ENCODE data around the gene TSPAN5. TPM values are rescaled to one million over a fixed set of nuclear protein-coding genes. Genes with fewer than 3 reads are reported as not detected.
A peak's percentile ranks its signal among the peaks of the same experiment; 100 is the strongest.

The TSPAN5 gene
- total and polyA plus RNA-seq, 8 donors = 1.6 to 90.2 (median 8.5) TPM

DNA sequence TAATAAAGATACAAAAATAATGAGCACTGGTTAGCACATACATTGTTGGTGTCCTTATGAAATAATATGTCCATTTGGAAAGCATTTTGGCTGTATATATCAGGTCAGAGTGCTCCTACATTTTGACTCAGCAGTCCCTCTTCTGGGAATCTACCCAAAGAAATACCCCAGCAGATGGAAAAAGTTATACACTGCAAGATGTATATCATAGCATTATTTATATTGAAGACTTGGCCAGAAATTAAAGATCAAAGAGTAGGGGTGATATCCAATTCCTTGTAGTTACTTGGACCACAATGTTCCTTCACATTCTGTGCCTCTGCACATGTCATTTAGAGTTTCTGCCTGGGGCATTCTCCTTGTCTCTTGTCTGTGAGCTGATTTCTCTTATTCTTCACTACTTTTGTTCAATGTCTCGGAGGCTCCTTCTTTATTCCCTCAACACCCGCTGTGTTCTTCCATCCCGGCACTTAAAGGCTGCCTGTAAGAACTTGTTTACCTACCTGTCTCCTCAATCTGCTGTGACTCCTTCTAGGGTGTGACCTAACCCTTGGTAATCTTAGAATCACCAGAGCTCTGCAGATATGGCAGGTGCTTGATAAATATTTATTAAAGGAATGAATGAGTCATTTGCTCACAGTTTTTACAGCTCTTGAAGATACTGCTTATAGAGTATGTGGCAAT, 3.1 kb upstream of the TSPAN5 start:
- Histone ChIP-seq H3K9me3 (no peaks in the 10 kb centered on the region), H3K4me3 (no peak overlapping the region), H3K27ac (peak overlapping the region in 2 of 5 donors; percentile 22 to 38), H3K4me1 (peaks cover 19 to 64% (median 44%) of the 10 kb centered on the region in 4 donors), H3K36me3 (no peaks in the 10 kb centered on the region), H3K27me3 (peaks cover 0 to 10% (median 0%) of the 10 kb centered on the region in 3 donors)
- TF ChIP-seq POLR2AphosphoS5 (IDR thresholded peaks at IDR 0.05) (peak in 2 of 3 donors; percentile 61 to 87), EP300 (IDR thresholded peaks at IDR 0.05) (no peak)
- intact Hi-C loops (cut with DNase I; ENCODE audit: low total_unique reads) = no loop called here
- peak in 1 of 2 donors; percentile 63 for DNase-seq
- 27 to 45% (median 40%) methylated on average over 3 of the region's 3 CpGs for WGBS, 5 donors

DNA sequence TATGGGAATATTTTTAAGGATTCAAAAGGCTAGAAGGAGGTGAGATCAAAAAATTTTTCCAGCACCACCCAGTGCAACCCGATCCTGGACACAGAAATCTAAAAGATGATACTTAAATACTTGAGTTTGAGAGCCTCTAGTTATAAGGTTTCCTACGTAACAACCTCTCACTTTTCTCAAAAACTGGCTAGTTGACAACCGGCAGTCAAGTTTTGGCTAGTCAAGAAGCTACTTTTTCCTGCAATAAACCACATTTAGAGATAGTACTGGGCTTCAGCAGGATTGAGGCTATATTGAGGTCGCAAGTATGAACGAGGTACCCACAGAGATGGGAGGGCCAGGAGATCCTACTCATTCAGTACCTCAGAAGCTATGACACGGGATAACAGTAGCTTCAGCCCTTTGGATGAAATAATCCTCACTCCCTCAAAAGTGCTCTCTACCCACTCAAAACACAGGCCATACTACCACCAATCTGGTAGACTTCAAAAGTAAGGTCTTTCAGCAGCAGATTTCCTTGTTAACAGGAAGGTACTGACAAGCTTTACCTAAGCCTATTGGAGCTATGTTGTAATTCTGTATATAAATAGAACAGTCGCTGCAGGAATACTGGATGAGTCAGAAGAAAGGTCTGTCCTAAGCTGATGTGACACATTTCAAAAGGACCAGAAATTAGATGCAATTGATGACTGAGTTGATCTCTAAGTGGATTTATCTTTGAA, 1.5 kb upstream of the TSPAN5 start:
- intact Hi-C loops (cut with DNase I; ENCODE audit: low total_unique reads) = no loop called here

DNA sequence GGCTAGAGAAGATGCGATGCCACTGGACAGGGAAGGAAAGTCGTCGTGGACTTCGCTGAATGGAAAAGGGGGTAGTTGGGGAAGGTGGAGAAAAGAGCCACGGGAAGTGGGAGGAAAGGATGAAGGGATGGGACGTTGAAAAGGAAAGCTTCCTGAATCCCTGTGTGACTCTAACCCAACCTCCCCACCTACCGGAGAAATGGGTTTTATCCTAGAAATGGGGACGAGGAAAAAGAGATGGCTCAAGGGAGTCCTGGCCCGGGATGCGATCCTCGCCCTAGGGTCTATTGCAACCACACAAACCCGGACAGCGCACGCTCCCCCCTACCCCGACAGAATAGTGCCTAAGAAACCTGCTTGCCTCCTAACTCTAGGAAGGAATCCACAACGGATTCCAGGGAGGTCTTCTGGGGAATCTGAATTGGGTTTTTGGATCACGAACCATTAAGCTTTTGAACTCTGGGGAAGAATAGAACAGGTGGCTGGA, 738 bp upstream of the TSPAN5 start:
- no peak for TF ChIP-seq POLR2AphosphoS5 (IDR thresholded peaks at IDR 0.05)
- TF ChIP-seq, protein P1, sequence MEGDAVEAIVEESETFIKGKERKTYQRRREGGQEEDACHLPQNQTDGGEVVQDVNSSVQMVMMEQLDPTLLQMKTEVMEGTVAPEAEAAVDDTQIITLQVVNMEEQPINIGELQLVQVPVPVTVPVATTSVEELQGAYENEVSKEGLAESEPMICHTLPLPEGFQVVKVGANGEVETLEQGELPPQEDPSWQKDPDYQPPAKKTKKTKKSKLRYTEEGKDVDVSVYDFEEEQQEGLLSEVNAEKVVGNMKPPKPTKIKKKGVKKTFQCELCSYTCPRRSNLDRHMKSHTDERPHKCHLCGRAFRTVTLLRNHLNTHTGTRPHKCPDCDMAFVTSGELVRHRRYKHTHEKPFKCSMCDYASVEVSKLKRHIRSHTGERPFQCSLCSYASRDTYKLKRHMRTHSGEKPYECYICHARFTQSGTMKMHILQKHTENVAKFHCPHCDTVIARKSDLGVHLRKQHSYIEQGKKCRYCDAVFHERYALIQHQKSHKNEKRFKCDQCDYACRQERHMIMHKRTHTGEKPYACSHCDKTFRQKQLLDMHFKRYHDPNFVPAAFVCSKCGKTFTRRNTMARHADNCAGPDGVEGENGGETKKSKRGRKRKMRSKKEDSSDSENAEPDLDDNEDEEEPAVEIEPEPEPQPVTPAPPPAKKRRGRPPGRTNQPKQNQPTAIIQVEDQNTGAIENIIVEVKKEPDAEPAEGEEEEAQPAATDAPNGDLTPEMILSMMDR (IDR thresholded peaks at IDR 0.05) = no peak
- no peak for TF ChIP-seq EP300 (IDR thresholded peaks at IDR 0.05)
- TF ChIP-seq POLR2A (IDR thresholded peaks at IDR 0.05) = no peak
- peaks cover 19 to 76% (median 53%) of the 10 kb centered on the region in 4 donors for H3K4me1 ChIP-seq

More for the DNA sequence above, 1.5 kb upstream of the TSPAN5 start:
- 72 to 78% (median 73%) methylated on average over 7 of the region's 7 CpGs for WGBS, 5 donors
- Histone ChIP-seq H3K27me3 (peaks cover 0 to 10% (median 0%) of the 10 kb centered on the region in 3 donors), H3K9me3 (no peaks in the 10 kb centered on the region), H3K27ac (peak overlapping the region in 4 of 5 donors; percentile 77 to 88 (median 80)), H3K36me3 (no peaks in the 10 kb centered on the region), H3K4me3 (peak overlapping the region in 2 of 4 donors; percentile 77 to 94), H3K4me1 (peaks cover 19 to 72% (median 49%) of the 10 kb centered on the region in 4 donors)
- TF ChIP-seq POLR2A (IDR thresholded peaks at IDR 0.05) = no peak
- TF ChIP-seq, protein P1 (IDR thresholded peaks at IDR 0.05) = no peak
- TF ChIP-seq POLR2AphosphoS5 (IDR thresholded peaks at IDR 0.05) = peak in 1 of 3 donors; percentile 38
- DNase-seq = peak in 1 of 2 donors; percentile 40

DNA sequence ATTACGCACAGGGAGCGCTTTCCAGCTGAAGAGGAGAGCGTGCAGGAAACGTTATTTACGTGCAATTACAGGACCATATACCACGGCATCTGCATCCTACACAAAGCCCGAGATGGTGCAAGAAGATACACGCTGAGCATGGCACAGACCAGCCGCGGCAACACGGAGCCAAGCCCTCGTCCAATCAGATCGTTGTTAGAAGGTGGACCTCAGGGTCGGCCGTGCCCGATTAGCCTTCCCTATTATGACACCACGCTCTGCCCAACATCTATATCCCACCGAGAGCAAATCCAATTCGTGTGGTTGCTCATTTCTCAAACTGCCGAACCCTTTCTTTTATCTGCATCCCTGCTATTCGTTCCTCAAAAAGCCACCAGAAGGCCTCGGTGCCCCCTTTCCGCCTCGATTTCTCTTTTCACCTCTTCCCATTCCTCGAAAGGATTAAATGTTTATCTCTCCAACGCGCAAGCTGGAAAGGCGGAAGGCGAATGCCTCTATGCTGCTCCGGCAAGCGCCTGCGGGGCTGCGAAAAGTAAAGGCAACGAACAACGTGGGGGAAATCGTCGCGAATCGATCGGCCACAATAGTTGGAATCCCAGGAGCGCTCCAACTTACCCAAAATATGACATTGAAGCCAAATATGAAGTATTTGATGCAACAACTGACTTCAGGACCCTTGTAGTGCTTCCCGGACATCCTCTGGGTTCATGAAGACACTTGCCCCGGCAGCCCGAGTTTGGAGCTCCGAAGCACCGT, 702 bp downstream of the TSPAN5 start:
- peaks cover 0 to 10% (median 0%) of the 10 kb centered on the region in 3 donors for H3K27me3 ChIP-seq
- H3K9me3 ChIP-seq = no peaks in the 10 kb centered on the region
- H3K4me1 ChIP-seq = peaks cover 19 to 76% (median 51%) of the 10 kb centered on the region in 4 donors
- TF ChIP-seq EP300 (IDR thresholded peaks at IDR 0.05) (no peak), POLR2AphosphoS5 (IDR thresholded peaks at IDR 0.05) (no peak), POLR2A (IDR thresholded peaks at IDR 0.05) (no peak)
- TF ChIP-seq, protein P1 (IDR thresholded peaks at IDR 0.05) = no peak
- H3K4me3 ChIP-seq = peak overlapping the region; percentile 70 to 94 (median 78)
- peak in 1 of 2 donors; percentile 79 for DNase-seq
- intact Hi-C loops (cut with DNase I; ENCODE audit: low total_unique reads) = no loop called here
- no peaks in the 10 kb centered on the region for H3K36me3 ChIP-seq
- WGBS, 5 donors = 0 to 1% (median 0%) methylated on average over 41 to 46 of the region's 46 CpGs
- peak overlapping the region; percentile 26 to 88 (median 55) for H3K27ac ChIP-seq

More for the DNA sequence above, 738 bp upstream of the TSPAN5 start:
- Histone ChIP-seq H3K4me3 (peak overlapping the region; percentile 70 to 94 (median 78)), H3K36me3 (no peaks in the 10 kb centered on the region), H3K9me3 (no peaks in the 10 kb centered on the region), H3K27me3 (peaks cover 0 to 10% (median 0%) of the 10 kb centered on the region in 3 donors), H3K27ac (peak overlapping the region; percentile 75 to 88 (median 80))
- intact Hi-C loops (cut with DNase I; ENCODE audit: low total_unique reads) = no loop called here
- no peak for DNase-seq
- WGBS, 5 donors = 18 to 31% (median 27%) methylated on average over 17 of the region's 17 CpGs

All from stomach (tissue), 9 donors.